Nucleus accumbens (tissue), 56 donors: ENCODE data around the gene PERM1.
"Not testable (repeated sequence)": the region's sequence is repeated elsewhere in the genome, so short reads cannot be mapped to it uniquely, and the experiment has no call there.

ENCODE experiments used
- DNase-seq, 56 donors: peaks; one replicate each; lab custom pipeline; 2025; lab: John Stamatoyannopoulos, UW

Gene PERM1

GRCh38 chr1:981955-982558 lies at the start of gene PERM1:
PERM1 (minus strand) TSS chr1:982093; CDS start chr1:981029, 1,064 bp downstream.
- no peak for DNase-seq

- peak in 16 of 56 donors; percentile 10 to 59 (median 27) for DNase-seq
Measured at GRCh38 chr1:1030867-1031658, 49.2 kb upstream of the PERM1 start.

GRCh38 chr1:1027791-1028190 lies 45.9 kb upstream of the PERM1 start:
- no peak for DNase-seq

GRCh38 chr1:1026599-1027413 lies 44.9 kb upstream of the PERM1 start:
- no peak for DNase-seq

GRCh38 chr1:1025730-1026129 lies 43.8 kb upstream of the PERM1 start:
- no peak for DNase-seq

- DNase-seq = peak in 33 of 56 donors; percentile 15 to 69 (median 33)
Measured at GRCh38 chr1:1024771-1025699, 43.1 kb upstream of the PERM1 start.

GRCh38 chr1:1024149-1024770 lies 42.4 kb upstream of the PERM1 start:
- no peak for DNase-seq

GRCh38 chr1:1023700-1024099 lies 41.8 kb upstream of the PERM1 start:
- DNase-seq = peak in 4 of 56 donors; percentile 28 to 44 (median 29)

- DNase-seq = no peak
Measured at GRCh38 chr1:1022302-1023009, 40.6 kb upstream of the PERM1 start.

- no peak for DNase-seq
Measured at GRCh38 chr1:1021920-1022259, 40.0 kb upstream of the PERM1 start.

- DNase-seq = peak in 5 of 56 donors; percentile 18 to 56 (median 28)
Measured at GRCh38 chr1:1021010-1021919, 39.4 kb upstream of the PERM1 start.

GRCh38 chr1:1020415-1021009 lies 38.6 kb upstream of the PERM1 start:
- DNase-seq = peak in 2 of 56 donors; percentile 43 to 70

GRCh38 chr1:1020000-1020404 lies 38.1 kb upstream of the PERM1 start, which contains the start of gene AGRN:
AGRN (plus strand) TSS chr1:1020120; CDS start chr1:1020173, 53 bp downstream.
- peak in 26 of 56 donors; percentile 36 to 75 (median 62) for DNase-seq

- peak in 49 of 56 donors; percentile 31 to 92 (median 75) for DNase-seq
Measured at GRCh38 chr1:1019122-1019999, 37.5 kb upstream of the PERM1 start.

GRCh38 chr1:1018321-1018685 lies 36.4 kb upstream of the PERM1 start:
- not testable (repeated sequence) for DNase-seq
